ENCODE results near the gene MOK. TPM values are rescaled to one million over a fixed set of nuclear protein-coding genes. Genes with fewer than 3 reads are reported as not detected.

The MOK gene
- total RNA-seq, 1 donor from 2014 or later, result 6.8 TPM

- H3K9me3 Mint-ChIP-seq, result no peaks in the 10 kb centered on the region
- no peak overlapping the region for H3K4me3 Mint-ChIP-seq (ENCODE audit: low read depth)
- H3K4me1 Mint-ChIP-seq (ENCODE audit: low read depth), result no peaks in the 10 kb centered on the region
- no peaks in the 10 kb centered on the region for H3K36me3 Mint-ChIP-seq (ENCODE audit: low read depth)
- no peak overlapping the region for H3K27ac Mint-ChIP-seq
- H3K27me3 Mint-ChIP-seq (ENCODE audit: low read depth), result peaks cover 3% of the 10 kb centered on the region
- intact Hi-C loops (cut with micrococcal nuclease), result no loop called here
- DNase-seq (ENCODE audit: low spot score), result no peak
Measured at GRCh38 chr14:102272392-102272791, 32.6 kb downstream of the MOK start.

GRCh38 chr14:102264775-102265174 is 40.2 kb downstream of the MOK start:
- no peak for DNase-seq (ENCODE audit: low spot score)
- H3K27me3 Mint-ChIP-seq (ENCODE audit: low read depth), result peaks cover 3% of the 10 kb centered on the region
- no peaks in the 10 kb centered on the region for H3K9me3 Mint-ChIP-seq
- intact Hi-C loops (cut with micrococcal nuclease), result no loop called here
- H3K4me3 Mint-ChIP-seq (ENCODE audit: low read depth), result no peak overlapping the region
- no peak overlapping the region for H3K27ac Mint-ChIP-seq
- no peaks in the 10 kb centered on the region for H3K4me1 Mint-ChIP-seq (ENCODE audit: low read depth)
- H3K36me3 Mint-ChIP-seq (ENCODE audit: low read depth), result no peaks in the 10 kb centered on the region

GRCh38 chr14:102264355-102264754 is 40.6 kb downstream of the MOK start:
- Mint-ChIP-seq H3K4me1 (ENCODE audit: low read depth) (no peaks in the 10 kb centered on the region), H3K4me3 (ENCODE audit: low read depth) (no peak overlapping the region), H3K27me3 (ENCODE audit: low read depth) (peaks cover 2% of the 10 kb centered on the region), H3K9me3 (no peaks in the 10 kb centered on the region), H3K27ac (no peak overlapping the region), H3K36me3 (ENCODE audit: low read depth) (no peaks in the 10 kb centered on the region)
- intact Hi-C loops (cut with micrococcal nuclease), result no loop called here
- no peak for DNase-seq (ENCODE audit: low spot score)

GRCh38 chr14:102262929-102263462 is 42.0 kb downstream of the MOK start:
- DNase-seq (ENCODE audit: low spot score), result no peak
- H3K27me3 Mint-ChIP-seq (ENCODE audit: low read depth), result peaks cover 2% of the 10 kb centered on the region
- H3K36me3 Mint-ChIP-seq (ENCODE audit: low read depth), result no peaks in the 10 kb centered on the region
- no peaks in the 10 kb centered on the region for H3K4me1 Mint-ChIP-seq (ENCODE audit: low read depth)
- H3K4me3 Mint-ChIP-seq (ENCODE audit: low read depth), result no peak overlapping the region
- H3K27ac Mint-ChIP-seq, result no peak overlapping the region
- H3K9me3 Mint-ChIP-seq, result no peaks in the 10 kb centered on the region
- intact Hi-C loops (cut with micrococcal nuclease), result no loop called here

- Mint-ChIP-seq H3K36me3 (ENCODE audit: low read depth) (no peaks in the 10 kb centered on the region), H3K4me1 (ENCODE audit: low read depth) (no peaks in the 10 kb centered on the region), H3K27ac (no peak overlapping the region), H3K9me3 (no peaks in the 10 kb centered on the region), H3K4me3 (ENCODE audit: low read depth) (no peak overlapping the region), H3K27me3 (ENCODE audit: low read depth) (no peaks in the 10 kb centered on the region)
- DNase-seq (ENCODE audit: low spot score), result no peak
- intact Hi-C loops (cut with micrococcal nuclease), result no loop called here
Measured at GRCh38 chr14:102258136-102258535, 46.8 kb downstream of the MOK start.

- no peaks in the 10 kb centered on the region for H3K4me1 Mint-ChIP-seq (ENCODE audit: low read depth)
- no peaks in the 10 kb centered on the region for H3K36me3 Mint-ChIP-seq (ENCODE audit: low read depth)
- H3K9me3 Mint-ChIP-seq, result no peaks in the 10 kb centered on the region
- H3K27me3 Mint-ChIP-seq (ENCODE audit: low read depth), result no peaks in the 10 kb centered on the region
- no peak overlapping the region for H3K4me3 Mint-ChIP-seq (ENCODE audit: low read depth)
- intact Hi-C loops (cut with micrococcal nuclease), result no loop called here
- no peak for DNase-seq (ENCODE audit: low spot score)
- H3K27ac Mint-ChIP-seq, result no peak overlapping the region
Measured at GRCh38 chr14:102256716-102257115, 48.2 kb downstream of the MOK start.

- no peak for DNase-seq (ENCODE audit: low spot score)
- intact Hi-C loops (cut with micrococcal nuclease), result no loop called here
- H3K4me3 Mint-ChIP-seq (ENCODE audit: low read depth), result no peak overlapping the region
- no peaks in the 10 kb centered on the region for H3K4me1 Mint-ChIP-seq (ENCODE audit: low read depth)
- H3K9me3 Mint-ChIP-seq, result no peaks in the 10 kb centered on the region
- H3K27ac Mint-ChIP-seq, result no peak overlapping the region
- H3K27me3 Mint-ChIP-seq (ENCODE audit: low read depth), result no peaks in the 10 kb centered on the region
- no peaks in the 10 kb centered on the region for H3K36me3 Mint-ChIP-seq (ENCODE audit: low read depth)
Measured at GRCh38 chr14:102255401-102256190, 49.4 kb downstream of the MOK start.

- no peaks in the 10 kb centered on the region for H3K27me3 Mint-ChIP-seq (ENCODE audit: low read depth)
- H3K27ac Mint-ChIP-seq, result no peak overlapping the region
- H3K9me3 Mint-ChIP-seq, result no peaks in the 10 kb centered on the region
- H3K4me3 Mint-ChIP-seq (ENCODE audit: low read depth), result no peak overlapping the region
- intact Hi-C loops (cut with micrococcal nuclease), result no loop called here
- H3K36me3 Mint-ChIP-seq (ENCODE audit: low read depth), result no peaks in the 10 kb centered on the region
- DNase-seq (ENCODE audit: low spot score), result no peak
- no peaks in the 10 kb centered on the region for H3K4me1 Mint-ChIP-seq (ENCODE audit: low read depth)
Measured at GRCh38 chr14:102252834-102253801, 51.8 kb downstream of the MOK start.

- H3K36me3 Mint-ChIP-seq (ENCODE audit: low read depth), result no peaks in the 10 kb centered on the region
- H3K27me3 Mint-ChIP-seq (ENCODE audit: low read depth), result no peaks in the 10 kb centered on the region
- DNase-seq (ENCODE audit: low spot score), result no peak
- no peaks in the 10 kb centered on the region for H3K4me1 Mint-ChIP-seq (ENCODE audit: low read depth)
- H3K4me3 Mint-ChIP-seq (ENCODE audit: low read depth), result no peak overlapping the region
- H3K9me3 Mint-ChIP-seq, result no peaks in the 10 kb centered on the region
- intact Hi-C loops (cut with micrococcal nuclease), result no loop called here
- H3K27ac Mint-ChIP-seq, result no peak overlapping the region
Measured at GRCh38 chr14:102251161-102251560, 53.8 kb downstream of the MOK start.

GRCh38 chr14:102250636-102251035 is 54.3 kb downstream of the MOK start:
- H3K4me3 Mint-ChIP-seq (ENCODE audit: low read depth), result no peak overlapping the region
- H3K4me1 Mint-ChIP-seq (ENCODE audit: low read depth), result no peaks in the 10 kb centered on the region
- intact Hi-C loops (cut with micrococcal nuclease), result no loop called here
- H3K36me3 Mint-ChIP-seq (ENCODE audit: low read depth), result no peaks in the 10 kb centered on the region
- no peaks in the 10 kb centered on the region for H3K27me3 Mint-ChIP-seq (ENCODE audit: low read depth)
- no peak overlapping the region for H3K27ac Mint-ChIP-seq
- DNase-seq (ENCODE audit: low spot score), result no peak
- no peaks in the 10 kb centered on the region for H3K9me3 Mint-ChIP-seq

- no peak overlapping the region for H3K27ac Mint-ChIP-seq
- DNase-seq (ENCODE audit: low spot score), result no peak
- H3K4me1 Mint-ChIP-seq (ENCODE audit: low read depth), result no peaks in the 10 kb centered on the region
- H3K9me3 Mint-ChIP-seq, result no peaks in the 10 kb centered on the region
- H3K27me3 Mint-ChIP-seq (ENCODE audit: low read depth), result no peaks in the 10 kb centered on the region
- intact Hi-C loops (cut with micrococcal nuclease), result no loop called here
- H3K36me3 Mint-ChIP-seq (ENCODE audit: low read depth), result no peaks in the 10 kb centered on the region
- H3K4me3 Mint-ChIP-seq (ENCODE audit: low read depth), result no peak overlapping the region
Measured at GRCh38 chr14:102249981-102250380, 55.0 kb downstream of the MOK start.

- H3K27me3 Mint-ChIP-seq (ENCODE audit: low read depth), result no peaks in the 10 kb centered on the region
- intact Hi-C loops (cut with micrococcal nuclease), result no loop called here
- no peak overlapping the region for H3K4me3 Mint-ChIP-seq (ENCODE audit: low read depth)
- H3K9me3 Mint-ChIP-seq, result no peaks in the 10 kb centered on the region
- DNase-seq (ENCODE audit: low spot score), result no peak
- H3K36me3 Mint-ChIP-seq (ENCODE audit: low read depth), result no peaks in the 10 kb centered on the region
- H3K27ac Mint-ChIP-seq, result no peak overlapping the region
- H3K4me1 Mint-ChIP-seq (ENCODE audit: low read depth), result no peaks in the 10 kb centered on the region
Measured at GRCh38 chr14:102249041-102249440, 55.9 kb downstream of the MOK start.

GRCh38 chr14:102248121-102248520 is 56.8 kb downstream of the MOK start:
- no peaks in the 10 kb centered on the region for H3K4me1 Mint-ChIP-seq (ENCODE audit: low read depth)
- no peak overlapping the region for H3K27ac Mint-ChIP-seq
- DNase-seq (ENCODE audit: low spot score), result no peak
- no peaks in the 10 kb centered on the region for H3K36me3 Mint-ChIP-seq (ENCODE audit: low read depth)
- no peaks in the 10 kb centered on the region for H3K27me3 Mint-ChIP-seq (ENCODE audit: low read depth)
- no peaks in the 10 kb centered on the region for H3K9me3 Mint-ChIP-seq
- intact Hi-C loops (cut with micrococcal nuclease), result no loop called here
- H3K4me3 Mint-ChIP-seq (ENCODE audit: low read depth), result no peak overlapping the region

Measured in activated T-helper 2 cell treated with anti-CD3 and anti-CD28 coated beads, Interferon-gamma antibody, Interleukin-2, Interleukin-4, amounts not matched to agents 10 μg/mL and 5 μg/mL and 100 μg/mL, durations not matched to agents 14 hours and 24 hours and 36 hours (primary cell).